SU-DHL-6 (cell line): ENCODE measurements around the gene C16orf89.
"Not testable (repeated sequence)": the region's sequence is repeated elsewhere in the genome, so short reads cannot be mapped to it uniquely, and the experiment has no call there.

ENCODE experiments used
- CTCF ChIP-seq: fragments of 200-600 bp; sonication (generic); IDR thresholded peaks from one replicate; pipeline ENCODE4 v1.5.1; 2017; ENCODE audit warnings: antibody characterized with exemption, mild to moderate bottlenecking, low read length, moderate library complexity; ENCODE audit not compliant: insufficient read depth, poor library complexity, severe bottlenecking
- EZH2phosphoT487 ChIP-seq: fragments of 200-600 bp; sonication (generic), shearing (Covaris generic); conservative IDR thresholded peaks from 2 replicates; pipeline ENCODE4 v1.6.1; 2018; ENCODE audit warnings: mild to moderate bottlenecking, antibody characterized with exemption, low read length, moderate library complexity, mixed read lengths

DNA sequence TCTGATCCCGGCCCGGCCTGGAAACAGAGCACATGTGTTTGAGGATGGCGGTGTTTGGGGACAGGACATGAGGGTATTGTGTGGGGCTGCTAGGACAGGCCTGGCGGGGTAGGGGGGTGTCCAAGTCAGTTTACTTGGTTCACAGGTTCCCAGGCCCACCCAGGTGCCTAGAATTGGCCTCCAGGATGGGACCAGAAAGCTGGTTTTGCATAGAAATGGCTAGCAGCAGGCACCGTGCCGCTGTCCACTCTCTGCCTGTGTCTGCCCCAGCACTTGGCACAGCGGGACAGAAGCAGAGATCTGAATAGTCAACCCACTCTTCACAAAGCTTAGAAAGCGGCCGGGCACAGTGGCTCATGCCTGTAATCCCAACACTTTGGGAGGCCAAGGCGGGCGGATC, 20.0 kb upstream of the C16orf89 start:
- not testable (repeated sequence) for TF ChIP-seq CTCF, EZH2phosphoT487
